HepG2 (cell line): ENCODE results near the gene CDK5R1. TPM values are rescaled to one million over a fixed set of nuclear protein-coding genes. Genes with fewer than 3 reads are reported as not detected.

ENCODE experiments used
- ATAC-seq: fragments of 200-7000 bp; cut with Tn5 transposase; 3 replicates; pipeline ENCODE4 v1.9.1; 2020; ENCODE audit warnings: mild to moderate bottlenecking, moderate library complexity
- Bru-seq: library from RNA; stranded (reverse); fragments of 400-500 nt; gene quantifications from one replicate; lab custom pipeline; 2021; lab: Mats Ljungman, UMichigan
- BruChase-seq, 2 experiments: library from RNA; stranded (reverse); fragments of 400-500 nt; gene quantifications; one replicate each; lab custom pipeline; 2021; lab: Mats Ljungman, UMichigan
- BruUV-seq: library from RNA; stranded (reverse); fragments of 400-500 nt; replicated peaks from 2 replicates; lab custom pipeline; 2021; lab: Mats Ljungman, UMichigan
- CTCF ChIA-PET: fragments of 300-600 bp; formaldehyde crosslinking; extraction: SDS; loops from one replicate; lab custom pipeline; 2021; ENCODE audit warnings: low total read pairs, inconsistent platforms, low intra/inter-chr PET ratio; lab: Yijun Ruan, JAX
- POLR2A ChIA-PET: fragments of 350-600 bp; sonication (Branson Sonifier 250); formaldehyde crosslinking; loops from one replicate; lab custom pipeline; 2020; ENCODE audit warnings: antibody characterized with exemption, inconsistent platforms; lab: Yijun Ruan, JAX
- DNase-seq: peaks from one replicate; pipeline ENCODE4 v3.0.0-alpha.2; 2015; ENCODE audit warnings: low spot score
- FAIRE-seq: peaks from 3 replicates; lab custom pipeline; 2011; peaks lifted over from hg19 to GRCh38; lab: Jason Lieb, UNC
- H2AFZ ChIP-seq: one replicate; pipeline ENCODE4 v1.6.1; 2011; ENCODE audit warnings: low read length, inconsistent platforms
- H3K27ac ChIP-seq: fragments of 300-600 bp; 3 replicates; pipeline ENCODE4 v1.8.0; 2011; ENCODE audit warnings: mixed run types, mild to moderate bottlenecking, mixed read lengths, low read length, inconsistent platforms; ENCODE audit not compliant: insufficient read depth; ENCODE audit errors: extremely low read length
- H3K27me3 ChIP-seq, 2 experiments: fragments of 200-600 bp in 1 of 2; 2 replicates in 1 of 2; 3 replicates in 1 of 2; pipeline versions ENCODE4 v1.6.0 to v1.8.0; 2011; ENCODE audit warnings: low read length in 2 of 2, mild to moderate bottlenecking in 2 of 2, moderate library complexity in 2 of 2, inconsistent platforms in 1 of 2; ENCODE audit not compliant: insufficient read depth in 2 of 2, control insufficient read depth in 1 of 2
- H3K36me3 ChIP-seq, 2 experiments: fragments of 200-600 bp in 1 of 2; replicated peaks in 1 of 2; 2 replicates in 1 of 2; 3 replicates in 1 of 2; pipeline versions ENCODE4 v1.5.1 to v1.8.0; 2011; ENCODE audit warnings: low read length in 2 of 2, inconsistent platforms in 1 of 2; ENCODE audit not compliant: insufficient read depth in 2 of 2, control insufficient read depth in 1 of 2
- H3K4me1 ChIP-seq: 2 replicates; pipeline ENCODE4 v1.5.1; 2012; ENCODE audit warnings: low read length, inconsistent platforms; ENCODE audit not compliant: insufficient read depth
- H3K4me2 ChIP-seq: 2 replicates; pipeline ENCODE4 v1.6.0; 2011; ENCODE audit warnings: low read depth, low read length, inconsistent platforms
- H3K4me3 ChIP-seq, 3 experiments: fragments of 200-600 bp in 1 of 3; sonication (generic), shearing (Covaris generic) in 1 of 3; replicated peaks in 1 of 3; 2 replicates each; pipeline ENCODE4 v1.5.1; 2011 to 2016; ENCODE audit warnings: low read length in 3 of 3, inconsistent platforms in 2 of 3, low read depth in 2 of 3, mild to moderate bottlenecking in 2 of 3, control low read depth in 1 of 3, mixed read lengths in 1 of 3; ENCODE audit not compliant: insufficient read depth in 1 of 3
- H3K79me2 ChIP-seq: one replicate; pipeline ENCODE4 v1.6.1; 2011; ENCODE audit warnings: low read length, inconsistent platforms; ENCODE audit not compliant: insufficient read depth
- H3K9ac ChIP-seq: 2 replicates; pipeline ENCODE4 v1.6.0; 2011; ENCODE audit warnings: mild to moderate bottlenecking, low read depth, low read length, inconsistent platforms; ENCODE audit not compliant: insufficient read depth
- H3K9me3 ChIP-seq: 2 replicates; pipeline ENCODE4 v1.5.1; 2012; ENCODE audit warnings: mild to moderate bottlenecking, low read length
- H4K20me1 ChIP-seq: 2 replicates; pipeline ENCODE4 v1.6.0; 2011; ENCODE audit warnings: inconsistent platforms, mild to moderate bottlenecking, low read length, moderate library complexity; ENCODE audit not compliant: insufficient read depth
- AGO2 ChIP-seq: fragments of 200-400 bp; formaldehyde crosslinking; optimal IDR thresholded peaks from 2 replicates; pipeline ENCODE3; 2017; ENCODE audit warnings: mild to moderate bottlenecking, low read depth, low read length, moderate library complexity
- BRD4 ChIP-seq: sonication (generic); formaldehyde crosslinking; IDR thresholded peaks from 2 replicates; pipeline ENCODE4 v1.4.0; 2020; ENCODE audit warnings: missing genetic modification reagents
- CCDC6 ChIP-seq: sonication (generic); formaldehyde crosslinking; IDR thresholded peaks from 2 replicates; pipeline ENCODE4 v1.8.1; 2022; ENCODE audit warnings: mild to moderate bottlenecking, missing genetic modification reagents, moderate library complexity
- ERF ChIP-seq: IDR thresholded peaks from 2 replicates; pipeline ENCODE4 v1.6.1; 2018; ENCODE audit warnings: missing biosample characterization, missing genetic modification reagents
- HDAC1 ChIP-seq: sonication (generic); formaldehyde crosslinking; IDR thresholded peaks from 2 replicates; pipeline ENCODE4 v1.5.1; 2020; ENCODE audit warnings: mild to moderate bottlenecking, missing genetic modification reagents
- IRF1 ChIP-seq: sonication (generic); formaldehyde crosslinking; IDR thresholded peaks from 2 replicates; pipeline ENCODE4 v1.4.0; 2020; ENCODE audit warnings: low read depth, mild to moderate bottlenecking, missing genetic modification reagents
- MAZ ChIP-seq, 2 experiments: sonication (generic) in 1 of 2; formaldehyde crosslinking in 1 of 2; IDR thresholded peaks; 2 replicates each; pipeline versions ENCODE4 v1.5.0 to v1.6.1; 2012 to 2020; ENCODE audit warnings: low read depth in 2 of 2, mild to moderate bottlenecking in 2 of 2, borderline replicate concordance in 1 of 2, improper control_type of control experiment in 1 of 2, low read length in 1 of 2, missing genetic modification reagents in 1 of 2, moderate library complexity in 1 of 2
- POLR2A ChIP-seq, 2 experiments: IDR thresholded peaks; 2 replicates each; pipeline ENCODE4 v1.6.1; 2011; ENCODE audit warnings: low read depth in 2 of 2, low read length in 2 of 2, mild to moderate bottlenecking in 1 of 2, moderate library complexity in 1 of 2; ENCODE audit not compliant: insufficient read depth in 1 of 2
- RAD21 ChIP-seq: fragments of 450-650 bp; formaldehyde crosslinking; IDR thresholded peaks from 2 replicates; pipeline ENCODE4 v1.5.0; 2020; ENCODE audit warnings: mild to moderate bottlenecking
- REPIN1 ChIP-seq: sonication (generic); formaldehyde crosslinking; IDR thresholded peaks from 2 replicates; pipeline ENCODE4 v1.8.0; 2022; ENCODE audit warnings: missing genetic modification reagents, low read depth, mild to moderate bottlenecking, borderline replicate concordance
- TMF1 ChIP-seq: sonication (generic); formaldehyde crosslinking; IDR thresholded peaks from 2 replicates; pipeline ENCODE4 v1.8.1; 2022; ENCODE audit warnings: low read depth, missing genetic modification reagents
- YEATS4 ChIP-seq: sonication (generic); formaldehyde crosslinking; IDR thresholded peaks from 2 replicates; pipeline ENCODE4 v1.4.0; 2020; ENCODE audit warnings: missing genetic modification reagents, borderline replicate concordance
- ZFP36 ChIP-seq: fragments of 150-350 bp; IDR thresholded peaks from 2 replicates; pipeline ENCODE4 v1.6.1; 2018; ENCODE audit warnings: borderline replicate concordance, low read length, low read depth; ENCODE audit not compliant: partially characterized antibody
- ZFY ChIP-seq: sonication (generic); formaldehyde crosslinking; IDR thresholded peaks from 2 replicates; pipeline ENCODE4 v1.4.0; 2020; ENCODE audit warnings: missing genetic modification reagents
- ZNF224 ChIP-seq: sonication (generic); formaldehyde crosslinking; IDR thresholded peaks from 2 replicates; pipeline ENCODE4 v1.5.0; 2020; ENCODE audit warnings: mild to moderate bottlenecking, missing genetic modification reagents
- ZNF709 ChIP-seq: sonication (generic); formaldehyde crosslinking; IDR thresholded peaks from 2 replicates; pipeline ENCODE4 v1.5.0; 2020; ENCODE audit warnings: mild to moderate bottlenecking, missing genetic modification reagents
- ZNF777 ChIP-seq: sonication (generic); formaldehyde crosslinking; IDR thresholded peaks from 2 replicates; pipeline ENCODE4 v1.4.0; 2020; ENCODE audit warnings: missing genetic modification reagents
- ZNF883 ChIP-seq: sonication (generic); formaldehyde crosslinking; IDR thresholded peaks from 2 replicates; pipeline ENCODE4 v1.5.1; 2020; ENCODE audit warnings: mild to moderate bottlenecking, missing genetic modification reagents; ENCODE audit errors: not compliant biosample characterization
- WGBS: methylation state at CpG from one replicate; pipeline ENCODE4 v1.1.6; 2017; ENCODE audit warnings: low lambda C conversion rate; 5-methylcytosine and 5-hydroxymethylcytosine counted together
- in situ Hi-C: cut with HindIII; loops from 2 replicates; pipeline ENCODE4 v1.10.0; 2017; ENCODE audit warnings: low pct_unique_long_range_greater_than_20kb; ENCODE audit not compliant: extremely low pct_ligation_motif_present
- intact Hi-C: fragments of 100-400 bp; cut with micrococcal nuclease; formaldehyde crosslinking; loops from one replicate; pipeline ENCODE4 v1.10.0; 2022; ENCODE audit not compliant: unreplicated experiment
- long read RNA-seq, 2 experiments: library from RNA in 1 of 2; library from polyadenylated mRNA in 1 of 2; stranded (forward) in 1 of 2; unstranded in 1 of 2; transcript quantifications; one replicate each; pipeline ENCODE4 v2.0.0, GENCODE V29; 2019 to 2022
- polyA minus RNA-seq, 3 experiments: library from RNA; depleted of rRNA, polyadenylated mRNA; stranded (reverse); fragments of >200 nt; gene quantifications; 2 replicates each; pipeline ENCODE4 v1.2.3, GENCODE V29; 2011; ENCODE audit warnings: low replicate concordance in 1 of 3
- polyA plus RNA-seq, 8 experiments: library from polyadenylated mRNA; depleted of rRNA in 3 of 8; stranded (reverse) in 7 of 8; unstranded in 1 of 8; fragments of >200 nt; fragmentation: Illumina TruSeq in 4 of 8; extraction: Trizol in 4 of 8; gene quantifications; 2 replicates each; pipeline versions ENCODE4 v1.2.1 to v1.2.3, GENCODE V29; 2011 to 2016; ENCODE audit warnings: low read depth in 4 of 8, missing spikeins in 1 of 8, mixed read lengths in 1 of 8; ENCODE audit not compliant: insufficient read depth in 1 of 8
- total RNA-seq, 5 experiments: library from RNA; depleted of rRNA; stranded (reverse); fragments of >200 nt; fragmentation: Illumina TruSeq; extraction: Trizol; gene quantifications; 2 replicates each; pipeline ENCODE4 v1.2.3, GENCODE V29; 2016; ENCODE audit warnings: low read depth in 1 of 5

The CDK5R1 gene
- total RNA-seq (2016; rRNA removed; fragmentation: Illumina TruSeq; extraction: Trizol) (2.5 and 3.9 TPM in 2 replicates), polyA plus RNA-seq (2011; rRNA removed) (1.1 and 1.4 TPM in 2 replicates), polyA minus RNA-seq (2011; rRNA and poly(A)+ RNA removed; ENCODE audit: low replicate concordance) (0.37 and 4.7 TPM in 2 replicates), Bru-seq, nascent RNA (percentile 74 among the genes with signal in this experiment), BruChase-seq, experiment 1, labeled RNA remaining after a 6-hour chase (percentile 78 among the genes with signal in this experiment), BruChase-seq, experiment 2, labeled RNA remaining after a 2-hour chase (percentile 89 among the genes with signal in this experiment)
- total RNA-seq (2016; cell fraction: cytosol; rRNA removed; fragmentation: Illumina TruSeq; extraction: Trizol; ENCODE audit: low read depth): 0.71 TPM in 2 replicates
- 2.2 and 3.5 TPM in 2 replicates for total RNA-seq (2016; cell fraction: insoluble cytoplasmic fraction; rRNA removed; fragmentation: Illumina TruSeq; extraction: Trizol)
- total RNA-seq (2016; cell fraction: membrane; rRNA removed; fragmentation: Illumina TruSeq; extraction: Trizol): 2.5 and 3.2 TPM in 2 replicates
- total RNA-seq (2016; cell fraction: nucleus; rRNA removed; fragmentation: Illumina TruSeq; extraction: Trizol): 4.4 and 5.2 TPM in 2 replicates
- 1.0 and 1.1 TPM in 2 replicates for polyA plus RNA-seq (2011; cell fraction: cytosol; rRNA removed)
- polyA plus RNA-seq (2011; cell fraction: nucleus; rRNA removed): 3.4 and 3.9 TPM in 2 replicates
- 2.0 and 2.1 TPM in 2 replicates for polyA plus RNA-seq (2012)
- 0.42 and 0.75 TPM in 2 replicates for polyA plus RNA-seq (2016; cell fraction: cytosol; fragmentation: Illumina TruSeq; extraction: Trizol; ENCODE audit: low read depth)
- polyA plus RNA-seq (2016; cell fraction: insoluble cytoplasmic fraction; fragmentation: Illumina TruSeq; extraction: Trizol; ENCODE audit: low read depth): 2.5 and 3.0 TPM in 2 replicates
- polyA plus RNA-seq (2016; cell fraction: membrane; fragmentation: Illumina TruSeq; extraction: Trizol; ENCODE audit: low read depth): 1.6 and 1.9 TPM in 2 replicates
- 8.0 and 8.4 TPM in 2 replicates for polyA plus RNA-seq (2016; cell fraction: nucleus; fragmentation: Illumina TruSeq; extraction: Trizol; ENCODE audit: insufficient read depth, low read depth)
- polyA minus RNA-seq (2011; cell fraction: cytosol; rRNA and poly(A)+ RNA removed): 1.1 and 1.7 TPM in 2 replicates
- polyA minus RNA-seq (2011; cell fraction: nucleus; rRNA and poly(A)+ RNA removed): 2.4 and 2.6 TPM in 2 replicates
- long read RNA-seq, experiment 1, partial matches to known transcripts: 0 of 1 reads
- long read RNA-seq, experiment 1, other reads (novel, unspliced or antisense): 1 of 1 reads
- long read RNA-seq, experiment 2, full-length matches to known transcripts: 1 of 4 reads
- long read RNA-seq, experiment 2, partial matches to known transcripts: 0 of 4 reads
- long read RNA-seq, experiment 2, other reads (novel, unspliced or antisense): 3 of 4 reads

DNA sequence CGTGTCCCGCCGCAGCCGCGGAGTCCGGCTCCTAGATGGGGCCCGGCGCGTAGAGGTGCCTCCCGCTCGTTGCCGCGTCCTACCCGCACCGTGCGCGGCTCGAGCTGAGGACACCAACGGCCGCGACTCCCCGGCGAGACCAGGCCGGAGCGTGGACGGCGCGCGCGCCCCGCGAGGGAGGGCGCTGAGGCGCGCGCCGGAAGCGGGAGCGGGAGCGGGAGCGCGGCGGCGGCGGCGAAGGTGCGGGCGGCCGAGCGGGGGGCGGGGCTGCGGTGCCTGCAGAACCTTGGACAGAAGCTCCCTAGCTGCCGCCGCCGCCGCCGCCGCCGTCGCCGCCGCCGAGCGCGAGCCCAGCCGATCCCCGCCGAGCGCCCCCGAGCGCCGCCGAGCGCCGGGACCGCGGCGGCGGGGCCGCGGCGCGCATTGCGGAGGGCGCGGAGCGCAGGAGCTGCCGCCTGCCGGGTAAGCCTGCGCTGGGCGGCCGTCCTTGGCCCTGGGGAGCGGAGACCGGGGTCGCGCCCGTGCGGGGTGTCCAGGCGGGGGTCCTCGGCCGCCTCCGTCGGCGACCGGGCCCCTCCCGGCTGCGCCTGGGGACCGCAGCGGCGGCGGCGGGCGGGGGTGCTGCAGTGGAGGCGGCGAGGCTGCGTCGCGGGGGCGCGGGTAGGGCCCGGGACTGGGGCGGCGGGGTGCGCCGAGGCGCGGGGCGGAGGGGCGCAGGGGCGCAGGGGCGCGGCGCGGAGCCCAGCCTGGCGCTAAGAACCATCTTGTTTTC, at the start of gene CDK5R1:
Gene CDK5R1, plus strand, starts transcription at position 293 of the 772 bp plus-strand sequence. CDS start 628 bp downstream, outside the sequence.
- FAIRE-seq (no peak), ATAC-seq (peak; percentile 12), DNase-seq (peak; percentile 41)
- no peaks in the 10 kb centered on the region for H3K9me3 ChIP-seq
- intact Hi-C loops: no loop called here
- peak within 1 kb of the TSS; percentile 97 for H3K4me2 ChIP-seq
- no peaks in the 10 kb centered on the region for H4K20me1 ChIP-seq
- no peaks in the 10 kb centered on the region for H3K79me2 ChIP-seq
- peak within 1 kb of the TSS; percentile 59 for H2AFZ ChIP-seq
- BruUV-seq: no TSS peak
- peak within 1 kb of the TSS; percentile 64 for H3K27ac ChIP-seq
- no peaks in the 10 kb centered on the region for H3K27me3 ChIP-seq
- ChIA-PET CTCF (no interaction called here), POLR2A (interaction anchor here (0.9 to 2.2 kb wide), 4 partner anchors 13 to 46 kb away, joined by 3 to 13 read pairs (median 4); partner anchors contain the start of gene PSMD11)
- H3K4me1 ChIP-seq: peaks cover 43% of the 10 kb centered on the region
- peak within 1 kb of the TSS; percentile 66 for H3K9ac ChIP-seq
- 0% methylated on average over 4 of the region's 135 CpGs for WGBS
- peak within 1 kb of the TSS; percentile 68 to 81 (median 69) for H3K4me3 ChIP-seq
- peaks cover 2 to 8% of the 10 kb centered on the region in 2 experiments; a peak in 2 of 5 replicates for H3K36me3 ChIP-seq
- in situ Hi-C loops: loop anchor here (10.0 kb wide), 1 partner anchor 268 kb away; no protein-coding TSS in a partner anchor
- TF ChIP-seq ZNF777 (CRISPR knock-in tag): peak; percentile 84
- TF ChIP-seq ZNF709: peak; percentile 24; the same call in 1 of the 2 replicates
- TF ChIP-seq HDAC1 (CRISPR knock-in tag): 0 out of 2 replicates have a peak, but pooled peaks have one; percentile 1
- peak; percentile 40; the same call in 1 of the 2 replicates for TF ChIP-seq RAD21 (CRISPR knock-in tag)
- no peak for TF ChIP-seq IRF1 (CRISPR knock-in tag)
- peak; percentile 11 for TF ChIP-seq ZNF883
- 0 out of 2 replicates have a peak, but pooled peaks have one; percentile 13 for TF ChIP-seq ERF (CRISPR knock-in tag)
- TF ChIP-seq YEATS4 (CRISPR knock-in tag): peak; percentile 78
- TF ChIP-seq AGO2: peak; percentile 12
- TF ChIP-seq ZFP36: no peak
- TF ChIP-seq POLR2A (IDR thresholded peaks at IDR 0.05; ENCODE audit: insufficient read depth in 1 of 2, low read depth in 2 of 2, low read length in 2 of 2): peak in 1 of 2 experiments; percentile 65; a peak in 2 of 4 replicates
- no peak for TF ChIP-seq MAZ (IDR thresholded peaks at IDR 0.05; ENCODE audit: borderline replicate concordance, low read depth, low read length)
- TF ChIP-seq MAZ (CRISPR knock-in tag; IDR thresholded peaks at IDR 0.05; ENCODE audit: low read depth): 0 out of 2 replicates have a peak, but pooled peaks have one; percentile 46
- no peak for TF ChIP-seq BRD4 (CRISPR knock-in tag)
- TF ChIP-seq REPIN1 (CRISPR knock-in tag): 0 out of 2 replicates have a peak, but pooled peaks have one; percentile 21
- no peak for TF ChIP-seq ZNF224 (CRISPR knock-in tag)
- TF ChIP-seq TMF1 (CRISPR knock-in tag): peak; percentile 18; the same call in 1 of the 2 replicates
- peak; percentile 55 for TF ChIP-seq ZFY
- peak; percentile 27; the same call in 1 of the 2 replicates for TF ChIP-seq CCDC6 (CRISPR knock-in tag)
